ENCODE measurements around the gene LRBA. TPM values are rescaled to one million over a fixed set of nuclear protein-coding genes. Genes with fewer than 3 reads are reported as not detected.

LRBA gene
- polyA plus RNA-seq, 1 of the 3 experiments (the other 2 are of a cell fraction): 11.4 TPM

GRCh38 chr4:150816491-150816890 lies 198.6 kb downstream of the LRBA start:
- H3K79me2 ChIP-seq (ENCODE audit: insufficient read depth): no peaks in the 10 kb centered on the region
- peaks cover 19% of the 10 kb centered on the region for H3K9me3 ChIP-seq
- CTCF ChIA-PET: no interaction called here
- peaks cover 5 to 8% of the 10 kb centered on the region in 2 experiments for H3K36me3 ChIP-seq (replicated peaks in 1 of 2; ENCODE audit: control insufficient read depth in 1 of 2, insufficient read depth in 2 of 2, low read length in 1 of 2)
- H4K20me1 ChIP-seq (ENCODE audit: insufficient read depth): no peaks in the 10 kb centered on the region
- no peak overlapping the region for H2AFZ ChIP-seq (ENCODE audit: low read depth)
- POLR2A ChIA-PET: no interaction called here
- H3K9me2 ChIP-seq: no peaks in the 10 kb centered on the region
- no peak for TF ChIP-seq POLR2AphosphoS5 (IDR thresholded peaks at IDR 0.05; ENCODE audit: low read depth, low read length)
- TF ChIP-seq NFIC (IDR thresholded peaks at IDR 0.05; ENCODE audit: borderline replicate concordance): peak; percentile 31; the same call in 1 of the 2 replicates
- no peak for TF ChIP-seq RAD21 (IDR thresholded peaks at IDR 0.05; ENCODE audit: low read length)
- TF ChIP-seq SIN3A (IDR thresholded peaks at IDR 0.05; ENCODE audit: borderline replicate concordance, low read depth, low read length): no peak
- TF ChIP-seq RFX5 (IDR thresholded peaks at IDR 0.05; ENCODE audit: low read length): no peak
- H3K4me2 ChIP-seq: no peak overlapping the region
- no peaks in the 10 kb centered on the region for H3K4me1 ChIP-seq (ENCODE audit: control insufficient read depth in 1 of 2, insufficient read depth in 2 of 2, low read depth in 1 of 2, low read length in 1 of 2)
- H3K9ac ChIP-seq: no peak overlapping the region
- peaks cover 15% of the 10 kb centered on the region for H3F3A ChIP-seq (replicated peaks; ENCODE audit: insufficient read depth)
- DNase-seq: no peak
- no peak overlapping the region for H3K4me3 ChIP-seq (ENCODE audit: low read depth in 2 of 2, low read length in 1 of 2)
- H3K27me3 ChIP-seq (ENCODE audit: insufficient read depth): no peaks in the 10 kb centered on the region
- no peak overlapping the region for H3K27ac ChIP-seq (ENCODE audit: low read depth in 2 of 2, low read length in 1 of 2)

- H3F3A ChIP-seq (replicated peaks; ENCODE audit: insufficient read depth): peaks cover 15% of the 10 kb centered on the region
- H3K36me3 ChIP-seq (replicated peaks in 1 of 2; ENCODE audit: control insufficient read depth in 1 of 2, insufficient read depth in 2 of 2, low read length in 1 of 2): peaks cover 5 to 8% of the 10 kb centered on the region in 2 experiments
- no peaks in the 10 kb centered on the region for H3K4me1 ChIP-seq (ENCODE audit: control insufficient read depth in 1 of 2, insufficient read depth in 2 of 2, low read depth in 1 of 2, low read length in 1 of 2)
- no peak overlapping the region for H3K9ac ChIP-seq
- H3K27me3 ChIP-seq (ENCODE audit: insufficient read depth): no peaks in the 10 kb centered on the region
- ChIA-PET CTCF (interaction anchor here (0.6 kb wide), 1 partner anchor 579 kb away, joined by 3 read pairs; no protein-coding TSS in a partner anchor), POLR2A (no interaction called here)
- no peak overlapping the region for H2AFZ ChIP-seq (ENCODE audit: low read depth)
- no peak for DNase-seq
- TF ChIP-seq ELF1 (IDR thresholded peaks at IDR 0.05): no peak
- TF ChIP-seq CTCF (IDR thresholded peaks at IDR 0.05): peak; percentile 16; the same call in 1 of the 2 replicates
- no peak for TF ChIP-seq PBX3 (IDR thresholded peaks at IDR 0.05)
- TF ChIP-seq NRF1 (IDR thresholded peaks at IDR 0.05; ENCODE audit: low read depth, low read length): no peak
- TF ChIP-seq MXI1 (IDR thresholded peaks at IDR 0.05; ENCODE audit: low read depth, low read length): no peak
- 91% methylated on average over 1 of the region's 1 CpG for whole genome bisulfite sequencing (ENCODE audit: low lambda C conversion rate)
- peaks cover 19% of the 10 kb centered on the region for H3K9me3 ChIP-seq
- H3K4me2 ChIP-seq: no peak overlapping the region
- H4K20me1 ChIP-seq (ENCODE audit: insufficient read depth): no peaks in the 10 kb centered on the region
- H3K9me2 ChIP-seq: no peaks in the 10 kb centered on the region
- H3K4me3 ChIP-seq (ENCODE audit: low read depth in 2 of 2, low read length in 1 of 2): no peak overlapping the region
- no peaks in the 10 kb centered on the region for H3K79me2 ChIP-seq (ENCODE audit: insufficient read depth)
- H3K27ac ChIP-seq (ENCODE audit: low read depth in 2 of 2, low read length in 1 of 2): no peak overlapping the region
Measured at GRCh38 chr4:150814873-150815272, 200.2 kb downstream of the LRBA start.

Measured in SK-N-SH (cell line).